Keratinocyte (primary cell): ENCODE data around the gene OTOS.

Experiments used
- EZH2 ChIP-seq: IDR thresholded peaks from one replicate; pipeline ENCODE4 v1.6.1; 2012; ENCODE audit warnings: inconsistent platforms, mild to moderate bottlenecking, low read length, moderate library complexity
- TF ChIP-seq, protein P1 (sequence below), 3 experiments: IDR thresholded peaks in 1 of 3; conservative IDR thresholded peaks in 1 of 3; optimal IDR thresholded peaks in 1 of 3; 2 replicates in 2 of 3; 3 replicates in 1 of 3; pipeline versions ENCODE3 to v1.5.1; 2011; ENCODE audit warnings: low read length in 3 of 3, mild to moderate bottlenecking in 3 of 3, moderate library complexity in 2 of 3, control low read depth in 1 of 3, inconsistent platforms in 1 of 3; ENCODE audit not compliant: insufficient read depth in 2 of 3; ENCODE audit errors: extremely low read depth in 1 of 3

DNA sequence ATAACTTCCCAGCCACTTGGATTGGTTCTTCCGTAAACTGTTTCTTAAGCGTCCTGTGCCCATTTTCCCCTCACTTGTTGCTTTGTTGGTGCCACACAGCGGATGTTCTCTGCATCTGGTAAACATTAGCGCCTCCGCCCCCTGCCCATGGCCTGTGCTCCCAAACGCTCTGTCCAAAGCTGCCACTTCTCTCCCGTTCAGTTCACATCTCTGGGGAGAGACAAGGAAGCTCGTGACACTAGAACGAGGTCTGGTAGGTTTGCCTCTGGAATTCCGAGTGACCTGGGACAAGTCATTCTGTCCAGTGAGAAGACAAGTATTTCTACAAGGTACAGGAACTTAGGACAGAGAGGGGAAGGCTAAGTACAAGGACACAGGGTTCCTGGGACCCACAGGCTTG, 13.7 kb downstream of the OTOS start:
- TF ChIP-seq, protein P1, sequence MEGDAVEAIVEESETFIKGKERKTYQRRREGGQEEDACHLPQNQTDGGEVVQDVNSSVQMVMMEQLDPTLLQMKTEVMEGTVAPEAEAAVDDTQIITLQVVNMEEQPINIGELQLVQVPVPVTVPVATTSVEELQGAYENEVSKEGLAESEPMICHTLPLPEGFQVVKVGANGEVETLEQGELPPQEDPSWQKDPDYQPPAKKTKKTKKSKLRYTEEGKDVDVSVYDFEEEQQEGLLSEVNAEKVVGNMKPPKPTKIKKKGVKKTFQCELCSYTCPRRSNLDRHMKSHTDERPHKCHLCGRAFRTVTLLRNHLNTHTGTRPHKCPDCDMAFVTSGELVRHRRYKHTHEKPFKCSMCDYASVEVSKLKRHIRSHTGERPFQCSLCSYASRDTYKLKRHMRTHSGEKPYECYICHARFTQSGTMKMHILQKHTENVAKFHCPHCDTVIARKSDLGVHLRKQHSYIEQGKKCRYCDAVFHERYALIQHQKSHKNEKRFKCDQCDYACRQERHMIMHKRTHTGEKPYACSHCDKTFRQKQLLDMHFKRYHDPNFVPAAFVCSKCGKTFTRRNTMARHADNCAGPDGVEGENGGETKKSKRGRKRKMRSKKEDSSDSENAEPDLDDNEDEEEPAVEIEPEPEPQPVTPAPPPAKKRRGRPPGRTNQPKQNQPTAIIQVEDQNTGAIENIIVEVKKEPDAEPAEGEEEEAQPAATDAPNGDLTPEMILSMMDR (optimal IDR thresholded peaks at IDR 0.05 in 1 of 3, IDR thresholded peaks at IDR 0.05 in 1 of 3, conservative IDR thresholded peaks at IDR 0.05 in 1 of 3; ENCODE audit: extremely low read depth in 1 of 3, insufficient read depth in 2 of 3, low read length in 3 of 3) = no peak
- no peak for TF ChIP-seq EZH2
